Epithelial cell of proximal tubule (primary cell): ENCODE measurements around the gene MIS12. TPM values are rescaled to one million over a fixed set of nuclear protein-coding genes. Genes with fewer than 3 reads are reported as not detected.

ENCODE experiments used
- DNase-seq: peaks from one replicate; pipeline ENCODE4 v3.0.0-alpha.2; 2011; ENCODE audit warnings: low read depth
- H3K4me3 ChIP-seq: 2 replicates; pipeline ENCODE4 v1.5.1; 2011; ENCODE audit warnings: low read depth, mild to moderate bottlenecking, low read length
- CTCF ChIP-seq: conservative IDR thresholded peaks from 2 replicates; pipeline ENCODE4 v1.5.1; 2012; ENCODE audit warnings: low read depth, mild to moderate bottlenecking, low read length
- total RNA-seq: library from RNA; depleted of rRNA; stranded (reverse); fragments of >200 nt; gene quantifications from 2 replicates; pipeline ENCODE4 v1.2.3, GENCODE V29; 2015

Gene MIS12
- total RNA-seq, 1 donor from 2014 or later = 27.3 TPM

- peak overlapping the region; percentile 58 for H3K4me3 ChIP-seq
- DNase-seq = no peak
- no peak for TF ChIP-seq CTCF
Measured at GRCh38 chr17:5499476-5500231, 13.3 kb downstream of the MIS12 start.

GRCh38 chr17:5500247-5500588 is 13.9 kb downstream of the MIS12 start:
- no peak for DNase-seq
- peak overlapping the region; percentile 58 for H3K4me3 ChIP-seq
- TF ChIP-seq CTCF = no peak

GRCh38 chr17:5500589-5501391 is 14.4 kb downstream of the MIS12 start:
- TF ChIP-seq CTCF = no peak
- DNase-seq = no peak
- H3K4me3 ChIP-seq = peak overlapping the region; percentile 58

GRCh38 chr17:5501685-5502084 is 15.3 kb downstream of the MIS12 start:
- H3K4me3 ChIP-seq = no peak overlapping the region
- TF ChIP-seq CTCF = no peak
- DNase-seq = no peak

- DNase-seq = no peak
- no peak for TF ChIP-seq CTCF
- no peak overlapping the region for H3K4me3 ChIP-seq
Measured at GRCh38 chr17:5502552-5502951, 16.2 kb downstream of the MIS12 start.

- no peak overlapping the region for H3K4me3 ChIP-seq
- no peak for TF ChIP-seq CTCF
- DNase-seq = no peak
Measured at GRCh38 chr17:5506307-5506706, 19.9 kb downstream of the MIS12 start.
